ENCODE measurements around the gene LRP1B.

The LRP1B gene

DNA sequence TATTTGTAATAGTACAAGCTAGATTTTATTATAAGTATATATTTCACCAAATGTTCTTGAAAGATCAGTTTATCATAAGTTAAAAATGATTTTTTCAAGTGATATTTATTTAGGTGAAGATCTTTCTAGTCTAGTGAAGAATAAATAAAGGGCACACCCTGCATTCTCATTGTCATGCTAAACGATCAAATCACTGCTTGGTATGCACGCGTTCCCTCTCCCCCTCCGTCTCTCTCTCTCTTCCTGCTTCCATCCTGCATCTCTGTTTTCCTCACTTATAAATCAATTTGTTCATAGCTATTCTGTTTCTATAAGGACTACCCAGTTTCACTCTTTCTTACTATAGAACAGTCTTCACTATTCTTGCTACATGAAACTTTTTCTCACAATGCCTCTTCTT, 1067.4 kb downstream of the LRP1B start:
- TF ChIP-seq, protein P1, sequence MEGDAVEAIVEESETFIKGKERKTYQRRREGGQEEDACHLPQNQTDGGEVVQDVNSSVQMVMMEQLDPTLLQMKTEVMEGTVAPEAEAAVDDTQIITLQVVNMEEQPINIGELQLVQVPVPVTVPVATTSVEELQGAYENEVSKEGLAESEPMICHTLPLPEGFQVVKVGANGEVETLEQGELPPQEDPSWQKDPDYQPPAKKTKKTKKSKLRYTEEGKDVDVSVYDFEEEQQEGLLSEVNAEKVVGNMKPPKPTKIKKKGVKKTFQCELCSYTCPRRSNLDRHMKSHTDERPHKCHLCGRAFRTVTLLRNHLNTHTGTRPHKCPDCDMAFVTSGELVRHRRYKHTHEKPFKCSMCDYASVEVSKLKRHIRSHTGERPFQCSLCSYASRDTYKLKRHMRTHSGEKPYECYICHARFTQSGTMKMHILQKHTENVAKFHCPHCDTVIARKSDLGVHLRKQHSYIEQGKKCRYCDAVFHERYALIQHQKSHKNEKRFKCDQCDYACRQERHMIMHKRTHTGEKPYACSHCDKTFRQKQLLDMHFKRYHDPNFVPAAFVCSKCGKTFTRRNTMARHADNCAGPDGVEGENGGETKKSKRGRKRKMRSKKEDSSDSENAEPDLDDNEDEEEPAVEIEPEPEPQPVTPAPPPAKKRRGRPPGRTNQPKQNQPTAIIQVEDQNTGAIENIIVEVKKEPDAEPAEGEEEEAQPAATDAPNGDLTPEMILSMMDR (IDR thresholded peaks at IDR 0.05; ENCODE audit: low read depth, low read length) = no peak
- no peak for DNase-seq (ENCODE audit: extremely low read depth, low read depth)

DNA sequence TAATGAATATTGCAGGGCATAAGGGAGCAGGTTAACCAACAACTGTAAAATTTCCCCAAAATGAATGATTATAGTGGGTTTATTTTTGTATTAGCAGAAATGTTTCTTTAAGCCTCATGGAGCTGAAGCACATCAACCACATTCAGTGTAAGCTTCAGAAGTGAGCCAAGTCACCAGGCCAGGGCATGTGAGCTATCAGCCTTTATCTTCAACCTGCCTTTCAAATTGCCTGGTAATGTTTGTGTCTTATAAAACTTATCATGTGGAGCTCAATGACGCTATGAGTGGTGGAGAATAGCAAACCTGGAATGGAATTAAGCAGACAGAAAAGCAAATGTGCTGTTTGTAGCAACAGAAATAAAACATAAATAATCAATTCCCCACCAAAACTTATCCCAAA, 1068.4 kb downstream of the LRP1B start:
- TF ChIP-seq, protein P1 (IDR thresholded peaks at IDR 0.05; ENCODE audit: low read depth, low read length) = no peak
- DNase-seq (ENCODE audit: extremely low read depth, low read depth) = no peak

DNA sequence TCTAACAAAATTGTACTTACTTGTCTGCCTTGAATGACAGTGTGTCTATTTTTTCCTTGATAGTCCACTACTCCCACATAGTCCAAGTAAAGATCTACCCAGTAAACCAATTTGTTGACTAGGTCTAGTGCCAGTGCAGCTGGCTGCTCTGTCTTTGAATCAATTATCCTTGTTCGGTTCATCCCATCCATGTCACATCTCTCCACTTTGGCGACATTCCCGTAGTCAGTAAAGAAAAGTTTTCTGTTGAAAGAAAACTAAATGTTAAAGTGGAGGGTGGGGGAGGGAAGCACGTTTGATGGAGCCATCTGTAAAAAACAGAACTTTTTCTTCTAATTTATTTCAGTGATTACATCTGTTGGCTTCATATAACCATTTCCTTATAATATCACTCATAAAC, 1068.8 kb downstream of the LRP1B start:
- no peak for DNase-seq (ENCODE audit: extremely low read depth, low read depth)
- TF ChIP-seq, protein P1 (IDR thresholded peaks at IDR 0.05; ENCODE audit: low read depth, low read length) = no peak

DNA sequence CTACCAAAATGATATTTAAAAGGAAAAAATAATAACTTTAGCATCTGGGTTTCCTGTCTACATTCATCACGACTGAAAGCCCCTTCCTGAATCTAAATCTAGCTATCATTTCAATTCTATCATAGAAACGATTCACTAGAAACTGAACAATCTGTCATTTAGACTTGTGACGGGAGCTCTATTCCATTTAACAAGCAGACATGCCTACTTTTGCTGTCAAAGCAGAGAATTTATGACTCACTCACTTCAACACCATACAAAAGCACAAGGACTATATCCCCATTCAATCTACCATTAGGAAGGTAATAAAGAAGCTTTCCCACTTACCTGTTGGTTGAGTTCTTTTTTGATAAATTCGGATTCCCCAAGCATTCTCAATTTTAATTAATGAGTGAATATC, 1072.3 kb downstream of the LRP1B start:
- no peak for DNase-seq (ENCODE audit: extremely low read depth, low read depth)
- TF ChIP-seq, protein P1 (IDR thresholded peaks at IDR 0.05; ENCODE audit: low read depth, low read length) = no peak

DNA sequence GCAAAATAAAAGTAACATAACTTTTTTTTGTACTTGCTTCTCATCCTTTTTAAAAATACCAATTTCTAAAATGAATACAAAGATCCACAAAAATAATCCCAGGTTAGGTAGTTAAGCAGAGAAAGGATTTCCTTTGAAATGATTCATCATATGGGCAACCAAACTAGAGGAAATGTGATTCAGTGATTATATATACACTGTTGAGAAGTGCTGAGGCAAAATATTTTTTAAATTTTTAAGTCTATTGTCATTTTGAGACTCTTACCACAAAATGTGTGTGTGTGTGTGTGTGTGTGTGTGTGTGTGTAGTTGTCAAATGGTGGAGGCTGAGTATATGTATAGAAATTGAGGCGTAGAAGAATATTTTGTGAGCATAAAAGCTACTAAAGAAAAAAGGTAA, 1075.3 kb downstream of the LRP1B start:
- DNase-seq (ENCODE audit: extremely low read depth, low read depth) = no peak
- TF ChIP-seq, protein P1 (IDR thresholded peaks at IDR 0.05; ENCODE audit: low read depth, low read length) = no peak

DNA sequence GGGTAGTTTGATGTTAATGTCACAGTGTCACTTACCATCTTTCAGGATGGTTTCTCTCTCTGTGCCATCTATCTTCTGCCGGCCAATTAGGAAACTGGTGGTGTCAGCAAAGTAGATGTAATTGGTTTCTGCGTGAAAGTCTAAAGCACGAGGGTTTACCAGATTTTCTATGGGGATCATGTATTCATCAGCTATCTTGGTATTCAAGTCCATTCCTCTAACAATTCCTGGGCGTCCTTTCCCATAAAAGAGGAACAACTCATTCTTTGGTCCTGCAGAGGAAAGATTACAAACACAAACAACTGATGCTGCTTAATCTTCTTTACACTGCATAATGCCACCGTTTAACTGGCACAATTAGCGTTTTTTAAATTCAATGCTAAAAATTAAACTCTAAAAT, 1081.9 kb downstream of the LRP1B start:
- TF ChIP-seq, protein P1 (IDR thresholded peaks at IDR 0.05; ENCODE audit: low read depth, low read length) = no peak
- no peak for DNase-seq (ENCODE audit: extremely low read depth, low read depth)

DNA sequence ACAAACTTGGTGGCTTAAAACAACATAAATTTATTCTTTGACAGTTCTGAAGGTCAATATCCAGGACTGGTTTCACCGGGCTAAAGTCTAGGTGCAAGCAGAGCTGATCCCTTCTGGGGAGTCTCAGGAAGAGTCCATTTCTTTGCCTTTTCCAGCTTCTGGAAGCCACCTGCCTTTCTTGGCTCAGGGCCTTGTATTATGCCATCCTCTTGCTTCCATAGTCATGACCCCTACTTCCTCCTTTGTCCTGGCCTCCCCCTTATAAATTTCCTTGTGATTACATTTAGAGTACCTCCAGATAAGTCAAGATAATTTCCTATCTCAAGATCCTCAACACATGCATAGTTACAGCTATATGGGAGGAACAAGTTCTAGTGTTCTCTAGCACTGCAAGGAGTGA, 1089.5 kb downstream of the LRP1B start:
- TF ChIP-seq, protein P1 (IDR thresholded peaks at IDR 0.05; ENCODE audit: low read depth, low read length) = no peak
- DNase-seq (ENCODE audit: extremely low read depth, low read depth) = no peak

Measured in AG09319 (cell line).